Spleen (tissue), 11 donors: ENCODE measurements around the gene MYEOV. TPM values are rescaled to one million over a fixed set of nuclear protein-coding genes. Genes with fewer than 3 reads are reported as not detected.

Experiments
- DNase-seq: peaks from one replicate; pipeline ENCODE4 v3.0.0-alpha.2; 2020
- H3K27ac ChIP-seq, 8 donors: fragments of 200-600 bp; sonication (generic) in 7 of 8; 1 replicate in 4 of 8; 2 replicates in 4 of 8; pipeline versions ENCODE4 v1.5.0 to v1.8.0; 2016 to 2021; ENCODE audit warnings: inconsistent platforms in 4 of 8, mild to moderate bottlenecking in 4 of 8, moderate library complexity in 1 of 8
- H3K27me3 ChIP-seq, 7 donors: fragments of 200-600 bp; sonication (generic) in 6 of 7; replicated peaks in 1 of 7; 1 replicate in 4 of 7; 2 replicates in 3 of 7; pipeline versions ENCODE4 v1.5.0 to v1.8.0; 2016 to 2021; ENCODE audit warnings: inconsistent platforms in 3 of 7, mild to moderate bottlenecking in 1 of 7
- H3K36me3 ChIP-seq, 6 donors: fragments of 200-600 bp; sonication (generic) in 5 of 6; 1 replicate in 4 of 6; 2 replicates in 2 of 6; pipeline versions ENCODE4 v1.5.0 to v1.8.0; 2016 to 2021; ENCODE audit warnings: inconsistent platforms in 2 of 6
- H3K4me1 ChIP-seq, 6 donors: fragments of 200-600 bp; sonication (generic) in 5 of 6; 1 replicate in 3 of 6; 2 replicates in 3 of 6; pipeline versions ENCODE4 v1.5.0 to v1.8.0; 2016 to 2021; ENCODE audit warnings: inconsistent platforms in 3 of 6
- H3K4me3 ChIP-seq, 8 donors: fragments of 200-600 bp; sonication (generic) in 7 of 8; 1 replicate in 4 of 8; 2 replicates in 4 of 8; pipeline versions ENCODE4 v1.5.0 to v1.8.0; 2016 to 2021; ENCODE audit warnings: inconsistent platforms in 4 of 8, mild to moderate bottlenecking in 4 of 8, moderate library complexity in 2 of 8
- H3K9me3 ChIP-seq, 8 donors: fragments of 200-600 bp; sonication (generic) in 7 of 8; 1 replicate in 4 of 8; 2 replicates in 4 of 8; pipeline versions ENCODE4 v1.5.0 to v1.8.0; 2016 to 2021; ENCODE audit warnings: inconsistent platforms in 4 of 8
- POLR2A ChIP-seq, 3 donors: fragments of 450-650 bp; IDR thresholded peaks; one replicate each; pipeline ENCODE4 v1.5.1; 2017; ENCODE audit warnings: antibody characterized with exemption in 3 of 3, mild to moderate bottlenecking in 1 of 3
- POLR2AphosphoS5 ChIP-seq, 3 donors: sonication (generic); formaldehyde crosslinking; IDR thresholded peaks; one replicate each; pipeline ENCODE4 v1.5.1; 2017; ENCODE audit warnings: antibody characterized with exemption in 3 of 3
- WGBS, 5 donors: extraction: QIAGEN DNeasy Blood & Tissue Kit in 3 of 5; methylation state at CpG; one replicate each; pipeline versions ENCODE4 v1.1.5 to v1.1.7; 2013 to 2018; 5-methylcytosine and 5-hydroxymethylcytosine counted together
- intact Hi-C: fragments of 100-400 bp; cut with DNase I; formaldehyde crosslinking; loops from one replicate; pipeline ENCODE4 v1.15.0; 2023; ENCODE audit warnings: low total_unique reads
- polyA plus RNA-seq, 3 donors: library from polyadenylated mRNA; stranded (reverse); fragments of 200-250 nt; gene quantifications; one replicate each; pipeline ENCODE4 v1.2.1, GENCODE V29; 2013
- total RNA-seq, 7 donors: library from RNA; depleted of rRNA in 3 of 7; stranded (reverse); fragments of >200 nt in 3 of 7; fragmentation: NEBNext Ultra II Directional in 4 of 7; extraction: Animal tissue kit (Norgen Biotek cat#: 25700) in 4 of 7; gene quantifications; one replicate each; pipeline versions ENCODE4 v1.1.0 to v1.2.1, GENCODE V29; 2016 to 2021
- TF ChIP-seq, protein P1 (sequence below), 11 experiments: fragments of 200-600 bp in 7 of 11; fragments of 450-650 bp in 4 of 11; sonication (generic) in 4 of 11; IDR thresholded peaks in 8 of 11; conservative IDR thresholded peaks in 3 of 11; 1 replicate in 7 of 11; 2 replicates in 4 of 11; pipeline versions ENCODE4 v1.4.0 to v1.8.0; 2016 to 2021; ENCODE audit warnings: antibody characterized with exemption in 11 of 11, inconsistent platforms in 4 of 11, mild to moderate bottlenecking in 1 of 11
- donor health status: healthy with polysubstance abuse.
- donor health status: DM: no; HTN: no; CAD: no; lungs with moderate emphysema.
- donor health status: DM: no; HTN: no; CAD: no.
- donor health status: Bipolar disorder and iron deficiency.
- donor health status: healthy.
- donor health status: DM: no; HTN: no; CAD: no.
- donor health status: DM: yes; HTN: yes; CAD: no.

MYEOV gene
- total and polyA plus RNA-seq, 10 donors = 0.06 to 1.4 (median 0.47) TPM; not detected in 2

DNA sequence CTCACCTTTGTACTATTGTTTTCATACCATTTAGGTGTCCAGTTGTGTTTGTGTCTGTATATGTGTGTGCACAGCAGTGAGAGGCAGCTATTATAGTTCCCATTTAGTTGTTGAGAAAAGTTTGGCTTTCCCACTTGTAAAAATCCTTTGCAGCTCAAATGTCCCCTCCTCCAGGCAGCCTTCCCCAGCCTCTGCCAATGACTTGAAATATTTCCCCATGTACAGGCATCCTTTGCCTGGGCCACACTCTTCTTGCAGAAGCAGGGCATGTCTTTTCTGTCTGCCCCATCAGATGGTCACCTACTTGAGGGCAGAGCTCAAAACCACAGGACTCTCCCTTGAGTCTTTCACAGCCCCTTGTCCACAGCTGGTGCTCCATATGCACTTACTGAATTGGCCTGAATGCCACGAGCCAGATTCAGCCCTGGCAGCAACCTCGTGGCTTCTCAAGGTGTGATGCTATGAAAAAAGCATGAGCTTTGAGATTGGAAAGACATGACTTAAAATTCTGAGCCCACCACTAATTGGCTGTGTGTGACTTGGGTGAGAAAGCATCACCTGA lies 39.3 kb downstream of the MYEOV start:
- H3K27ac ChIP-seq = no peak overlapping the region
- peaks cover 4 to 13% (median 7%) of the 10 kb centered on the region in 6 donors for H3K4me1 ChIP-seq
- no peaks in the 10 kb centered on the region for H3K36me3 ChIP-seq
- DNase-seq = no peak
- TF ChIP-seq, protein P1, sequence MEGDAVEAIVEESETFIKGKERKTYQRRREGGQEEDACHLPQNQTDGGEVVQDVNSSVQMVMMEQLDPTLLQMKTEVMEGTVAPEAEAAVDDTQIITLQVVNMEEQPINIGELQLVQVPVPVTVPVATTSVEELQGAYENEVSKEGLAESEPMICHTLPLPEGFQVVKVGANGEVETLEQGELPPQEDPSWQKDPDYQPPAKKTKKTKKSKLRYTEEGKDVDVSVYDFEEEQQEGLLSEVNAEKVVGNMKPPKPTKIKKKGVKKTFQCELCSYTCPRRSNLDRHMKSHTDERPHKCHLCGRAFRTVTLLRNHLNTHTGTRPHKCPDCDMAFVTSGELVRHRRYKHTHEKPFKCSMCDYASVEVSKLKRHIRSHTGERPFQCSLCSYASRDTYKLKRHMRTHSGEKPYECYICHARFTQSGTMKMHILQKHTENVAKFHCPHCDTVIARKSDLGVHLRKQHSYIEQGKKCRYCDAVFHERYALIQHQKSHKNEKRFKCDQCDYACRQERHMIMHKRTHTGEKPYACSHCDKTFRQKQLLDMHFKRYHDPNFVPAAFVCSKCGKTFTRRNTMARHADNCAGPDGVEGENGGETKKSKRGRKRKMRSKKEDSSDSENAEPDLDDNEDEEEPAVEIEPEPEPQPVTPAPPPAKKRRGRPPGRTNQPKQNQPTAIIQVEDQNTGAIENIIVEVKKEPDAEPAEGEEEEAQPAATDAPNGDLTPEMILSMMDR (IDR thresholded peaks at IDR 0.05 in 8 of 11, conservative IDR thresholded peaks at IDR 0.05 in 3 of 11) = no peak
- no peak for TF ChIP-seq POLR2AphosphoS5 (IDR thresholded peaks at IDR 0.05)
- no peak for TF ChIP-seq POLR2A (IDR thresholded peaks at IDR 0.05)
- 68 to 90% (median 81%) methylated on average over 2 of the region's 2 CpGs for WGBS, 5 donors
- H3K4me3 ChIP-seq = no peak overlapping the region
- H3K9me3 ChIP-seq = peaks cover 0 to 9% (median 0%) of the 10 kb centered on the region in 8 donors
- no peaks in the 10 kb centered on the region for H3K27me3 ChIP-seq
- intact Hi-C loops = no loop called here

DNA sequence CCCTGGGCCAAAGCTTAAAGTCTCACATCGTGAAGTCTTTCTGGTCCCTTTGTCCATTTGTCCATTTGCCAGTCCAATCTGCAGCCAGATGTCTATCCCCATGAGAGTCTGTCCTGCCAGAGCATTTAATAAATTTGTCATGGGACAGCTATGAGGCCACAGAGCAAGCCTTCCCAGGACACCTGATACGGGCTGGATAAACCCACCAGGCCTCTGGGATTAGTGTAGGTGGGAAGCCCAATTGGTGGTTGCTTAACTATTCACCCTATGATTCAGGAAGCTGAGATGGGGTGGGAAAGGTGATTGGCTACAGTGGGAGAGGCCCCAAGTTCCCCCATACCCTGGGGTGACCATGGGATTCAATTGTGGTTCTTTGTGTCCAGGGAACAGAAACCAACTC lies 39.9 kb downstream of the MYEOV start:
- no peak for DNase-seq
- intact Hi-C loops = no loop called here
- Histone ChIP-seq H3K27me3 (no peaks in the 10 kb centered on the region), H3K36me3 (no peaks in the 10 kb centered on the region), H3K27ac (no peak overlapping the region), H3K9me3 (peaks cover 0 to 9% (median 0%) of the 10 kb centered on the region in 8 donors), H3K4me3 (no peak overlapping the region), H3K4me1 (peaks cover 4 to 13% (median 7%) of the 10 kb centered on the region in 6 donors)
- TF ChIP-seq POLR2AphosphoS5 (IDR thresholded peaks at IDR 0.05) (no peak), POLR2A (IDR thresholded peaks at IDR 0.05) (no peak)
- TF ChIP-seq, protein P1 (IDR thresholded peaks at IDR 0.05 in 8 of 11, conservative IDR thresholded peaks at IDR 0.05 in 3 of 11) = no peak
- 92 to 98% (median 95%) methylated on average over 2 of the region's 2 CpGs for WGBS, 5 donors

DNA sequence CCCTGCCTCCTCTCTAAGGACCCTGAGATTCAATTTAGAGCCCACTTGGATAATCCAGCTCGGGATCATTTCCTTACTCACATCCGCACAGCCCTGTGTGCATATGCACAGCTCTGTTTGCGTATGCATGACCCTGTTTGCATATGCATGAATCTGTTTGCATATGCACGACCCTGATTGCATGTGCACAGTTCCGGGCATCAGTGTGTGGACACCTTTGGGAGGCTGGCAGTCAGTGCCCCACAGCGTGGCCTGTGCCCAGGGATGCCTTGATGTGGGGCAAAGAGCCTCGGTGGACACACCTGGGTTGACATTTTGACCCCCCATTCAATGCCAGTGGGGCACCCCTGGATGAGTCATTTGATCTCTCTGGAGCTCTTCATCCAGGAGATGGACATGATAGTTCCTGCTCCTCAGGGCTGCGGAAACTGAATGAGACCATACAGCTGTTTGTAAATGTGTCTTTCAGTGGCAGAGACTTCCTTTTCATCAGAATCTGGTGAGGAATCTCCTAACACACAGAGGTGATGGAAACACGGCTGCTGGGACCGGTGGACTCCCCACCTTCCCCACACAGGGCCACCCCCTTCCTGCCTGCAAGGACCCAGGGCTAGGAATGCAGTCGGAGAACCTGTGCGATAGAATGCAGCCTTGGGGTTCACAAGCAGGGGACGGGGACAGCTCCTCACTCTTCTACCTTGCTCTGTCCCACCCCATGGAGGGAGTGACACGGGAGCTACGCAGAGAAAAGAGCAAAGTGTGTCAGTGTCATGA lies 41.2 kb downstream of the MYEOV start:
- intact Hi-C loops = no loop called here
- DNase-seq = no peak

More for the DNA sequence above, 41.2 kb downstream of the MYEOV start:
- TF ChIP-seq, protein P1 (IDR thresholded peaks at IDR 0.05 in 8 of 11, conservative IDR thresholded peaks at IDR 0.05 in 3 of 11) = no peak
- 89 to 94% (median 93%) methylated on average over 13 to 15 of the region's 15 CpGs for WGBS, 5 donors
- Histone ChIP-seq H3K4me3 (no peak overlapping the region), H3K36me3 (no peaks in the 10 kb centered on the region), H3K9me3 (peaks cover 0 to 14% (median 5%) of the 10 kb centered on the region in 8 donors), H3K27me3 (no peaks in the 10 kb centered on the region), H3K4me1 (peaks cover 4 to 13% (median 7%) of the 10 kb centered on the region in 6 donors), H3K27ac (no peak overlapping the region)
